CD4-positive, alpha-beta T cell (primary cell): ENCODE data around the gene EXOC8. TPM values are rescaled to one million over a fixed set of nuclear protein-coding genes. Genes with fewer than 3 reads are reported as not detected.
A peak's percentile ranks its signal among the peaks of the same experiment; 100 is the strongest.

Source experiments
- ATAC-seq: fragments of 200-7000 bp; cut with Tn5 transposase; one replicate; pipeline ENCODE4 v1.10.0; 2022; ENCODE audit warnings: mild to moderate bottlenecking; ENCODE audit not compliant: poor library complexity
- CTCF ChIA-PET: fragments of 350-600 bp; sonication (Branson Sonifier 250); formaldehyde crosslinking; loops from one replicate; lab custom pipeline; 2021; ENCODE audit warnings: antibody characterized with exemption, inconsistent platforms; lab: Charles Lee
- POLR2A ChIA-PET: fragments of 350-600 bp; sonication (Branson Sonifier 250); formaldehyde crosslinking; loops from one replicate; lab custom pipeline; 2021; ENCODE audit warnings: antibody characterized with exemption, inconsistent platforms; lab: Charles Lee
- DNase-seq, 14 experiments: peaks; one replicate each; pipeline ENCODE4 v3.0.0-alpha.2; 2013 to 2020; ENCODE audit warnings: mixed read lengths in 2 of 14
- H3K27ac ChIP-seq, 2 donors: one replicate each; pipeline versions ENCODE4 v1.5.1 to v1.7.0; 2013; ENCODE audit warnings: low read length in 2 of 2, low read depth in 1 of 2, mild to moderate bottlenecking in 1 of 2
- H3K27me3 ChIP-seq, 2 experiments: 1 replicate in 1 of 2; 2 replicates in 1 of 2; pipeline versions ENCODE4 v1.6.1 to v1.7.0; 2013; ENCODE audit warnings: low read length in 2 of 2, control low read depth in 1 of 2, mild to moderate bottlenecking in 1 of 2, moderate library complexity in 1 of 2; ENCODE audit not compliant: insufficient read depth in 2 of 2, control insufficient read depth in 1 of 2
- H3K36me3 ChIP-seq: one replicate; pipeline ENCODE4 v1.6.1; 2013; ENCODE audit warnings: low read length, control low read depth; ENCODE audit not compliant: insufficient read depth
- H3K4me1 ChIP-seq: one replicate; pipeline ENCODE4 v1.6.1; 2013; ENCODE audit warnings: low read length, control low read depth; ENCODE audit not compliant: insufficient read depth
- H3K4me3 ChIP-seq: one replicate; pipeline ENCODE4 v1.5.1; 2013; ENCODE audit warnings: mild to moderate bottlenecking, low read length, moderate library complexity
- H3K9me3 ChIP-seq, 2 experiments: 1 replicate in 1 of 2; 2 replicates in 1 of 2; pipeline versions ENCODE4 v1.6.1 to v1.7.0; 2013; ENCODE audit warnings: low read length in 2 of 2, mild to moderate bottlenecking in 2 of 2, control low read depth in 1 of 2, moderate library complexity in 1 of 2; ENCODE audit not compliant: control insufficient read depth in 1 of 2, insufficient read depth in 1 of 2
- H3K27ac Mint-ChIP-seq: one replicate; pipeline ENCODE4 v1.8.0; 2020; ENCODE audit warnings: mixed read lengths
- H3K27me3 Mint-ChIP-seq: one replicate; pipeline ENCODE4 v1.8.0; 2021; ENCODE audit warnings: mixed read lengths
- H3K36me3 Mint-ChIP-seq: one replicate; pipeline ENCODE4 v1.8.0; 2021; ENCODE audit warnings: low read depth, mixed read lengths
- H3K4me1 Mint-ChIP-seq: one replicate; pipeline ENCODE4 v1.8.0; 2021; ENCODE audit warnings: low read depth, mixed read lengths
- H3K4me3 Mint-ChIP-seq: one replicate; pipeline ENCODE4 v1.8.0; 2020; ENCODE audit warnings: mild to moderate bottlenecking, mixed read lengths
- H3K9me3 Mint-ChIP-seq: one replicate; pipeline ENCODE4 v1.8.0; 2020; ENCODE audit warnings: mixed read lengths
- CTCF ChIP-seq: fragments of 200-600 bp; IDR thresholded peaks from one replicate; pipeline ENCODE4 v1.8.0; 2022; ENCODE audit warnings: antibody characterized with exemption, mild to moderate bottlenecking
- intact Hi-C, 2 experiments: fragments of 100-400 bp; cut with DNase I in 1 of 2; cut with micrococcal nuclease in 1 of 2; formaldehyde crosslinking; loops; one replicate each; pipeline versions ENCODE4 v1.15.1 to v1.9.0; 2023 to 2025; cut with DNase I, micrococcal nuclease
- total RNA-seq, 174 experiments: library from RNA in 2 of 174; stranded (reverse) in 2 of 174; gene quantifications; one replicate each; pipeline ENCODE4 v1.2.3 and lab custom pipeline; 2021 to 2026

Gene EXOC8
- total RNA-seq, 2 experiments from 2014 or later: 28.0 to 31.9 TPM

GRCh38 chr1:231340328-231341013, 2.8 kb upstream of the EXOC8 start:
- Mint-ChIP-seq H3K9me3 (peaks cover 5% of the 10 kb centered on the region), H3K27me3 (peaks cover 5% of the 10 kb centered on the region), H3K4me1 (peaks cover 58% of the 10 kb centered on the region), H3K27ac (no peak overlapping the region), H3K4me3 (peak overlapping the region; percentile 11), H3K36me3 (peaks cover 83% of the 10 kb centered on the region)
- ATAC-seq (no peak), DNase-seq (no peak)
- H3K4me3 ChIP-seq: no peak overlapping the region
- CTCF ChIA-PET: no interaction called here
- H3K9me3 ChIP-seq: peaks cover 0 to 11% of the 10 kb centered on the region in 2 experiments
- intact Hi-C loops: loop anchor here in 1 of 2 experiments (2.0 kb wide), 1 partner anchor 16 kb away; no protein-coding TSS in a partner anchor
- no peak for TF ChIP-seq CTCF
- H3K27ac ChIP-seq: no peak overlapping the region
- peaks cover 38% of the 10 kb centered on the region for H3K4me1 ChIP-seq
- POLR2A ChIA-PET: interaction anchor here (0.7 kb wide), 1 partner anchor 187 kb away, joined by 3 read pairs; no protein-coding TSS in a partner anchor
- H3K27me3 ChIP-seq: no peaks in the 10 kb centered on the region
- peaks cover 19% of the 10 kb centered on the region for H3K36me3 ChIP-seq

GRCh38 chr1:231338270-231339128, 847 bp upstream of the EXOC8 start, which contains the start of gene SPRTN:
SPRTN (plus strand) TSS chr1:231338293; CDS start chr1:231338384, 91 bp downstream.
- peak within 1 kb of the TSS; percentile 97 for H3K4me3 ChIP-seq
- no peak for ATAC-seq
- ChIA-PET CTCF (interaction anchor here (1.0 kb wide), 2 partner anchors 19 to 202 kb away, joined by 3 read pairs; no protein-coding TSS in a partner anchor), POLR2A (interaction anchor here (0.7 to 2.9 kb wide), 28 partner anchors 8 to 1830 kb away, joined by 3 to 56 read pairs (median 6); partner anchors contain the start of genes ARV1, COG2, DISC1 and EGLN1)
- DNase-seq: peak in 1 of 14 experiments; percentile 29
- H3K36me3 Mint-ChIP-seq: peaks cover 86% of the 10 kb centered on the region
- peak; percentile 4 for TF ChIP-seq CTCF
- H3K4me1 ChIP-seq: peaks cover 47% of the 10 kb centered on the region
- H3K27me3 ChIP-seq: no peaks in the 10 kb centered on the region
- H3K9me3 Mint-ChIP-seq: peaks cover 5% of the 10 kb centered on the region
- H3K27ac ChIP-seq: peak within 1 kb of the TSS; percentile 98 to 100
- peaks cover 72% of the 10 kb centered on the region for H3K4me1 Mint-ChIP-seq
- H3K4me3 Mint-ChIP-seq: peak within 1 kb of the TSS; percentile 99
- H3K27me3 Mint-ChIP-seq: peaks cover 5% of the 10 kb centered on the region
- peaks cover 0 to 15% of the 10 kb centered on the region in 2 experiments for H3K9me3 ChIP-seq
- H3K27ac Mint-ChIP-seq: peak within 1 kb of the TSS; percentile 100
- intact Hi-C loops: loop anchor here (2.0 to 10.0 kb wide), 6 partner anchors 84 to 696 kb away; partner anchors contain the start of genes TSNAX (in 2 of the 2), ARV1 (in 1 of the 2), COG2 (in 1 of the 2) and EGLN1 (in 1 of the 2)
- peaks cover 16% of the 10 kb centered on the region for H3K36me3 ChIP-seq

GRCh38 chr1:231337043-231337471, 595 bp downstream of the EXOC8 start:
- CTCF ChIA-PET: interaction anchor here (1.0 kb wide), 1 partner anchor 21 kb away, joined by 3 read pairs; no protein-coding TSS in a partner anchor
- peaks cover 89% of the 10 kb centered on the region for H3K36me3 Mint-ChIP-seq
- peak overlapping the region; percentile 99 for H3K4me3 Mint-ChIP-seq
- peaks cover 76% of the 10 kb centered on the region for H3K4me1 Mint-ChIP-seq
- TF ChIP-seq CTCF: no peak
- POLR2A ChIA-PET: interaction anchor here (0.6 to 2.9 kb wide), 14 partner anchors 10 to 694 kb away, joined by 3 to 56 read pairs (median 7); partner anchors contain the start of genes COG2, EGLN1, GNPAT and TSNAX
- peaks cover 8% of the 10 kb centered on the region for H3K36me3 ChIP-seq
- H3K27ac ChIP-seq: peak overlapping the region; percentile 98 to 100
- peak overlapping the region; percentile 100 for H3K27ac Mint-ChIP-seq
- H3K9me3 Mint-ChIP-seq: peaks cover 5% of the 10 kb centered on the region
- peaks cover 5% of the 10 kb centered on the region for H3K27me3 Mint-ChIP-seq
- peak in 3 of 14 experiments; percentile 14 to 46 (median 40) for DNase-seq
- intact Hi-C loops: loop anchor here (1.0 to 10.0 kb wide), 7 partner anchors 85 to 695 kb away; partner anchors contain the start of genes EGLN1 (in 2 of the 2), GNPAT (in 2 of the 2), ARV1 (in 1 of the 2) and COG2 (in 1 of the 2)
- peaks cover 47% of the 10 kb centered on the region for H3K4me1 ChIP-seq
- H3K27me3 ChIP-seq: no peaks in the 10 kb centered on the region
- H3K4me3 ChIP-seq: peak overlapping the region; percentile 97
- ATAC-seq: no peak
- peaks cover 0 to 15% of the 10 kb centered on the region in 2 experiments for H3K9me3 ChIP-seq
